GM21447 (cell line): ENCODE measurements around the gene NCOR2.
"Not testable (repeated sequence)": the region's sequence is repeated elsewhere in the genome, so short reads cannot be mapped to it uniquely, and the experiment has no call there.

Experiments
- ATAC-seq: cut with Tn5 transposase; IDR thresholded peaks from one replicate; pipeline ENCODE4 v1.9.1; 2021; ENCODE audit not compliant: unreplicated experiment

NCOR2 gene

DNA sequence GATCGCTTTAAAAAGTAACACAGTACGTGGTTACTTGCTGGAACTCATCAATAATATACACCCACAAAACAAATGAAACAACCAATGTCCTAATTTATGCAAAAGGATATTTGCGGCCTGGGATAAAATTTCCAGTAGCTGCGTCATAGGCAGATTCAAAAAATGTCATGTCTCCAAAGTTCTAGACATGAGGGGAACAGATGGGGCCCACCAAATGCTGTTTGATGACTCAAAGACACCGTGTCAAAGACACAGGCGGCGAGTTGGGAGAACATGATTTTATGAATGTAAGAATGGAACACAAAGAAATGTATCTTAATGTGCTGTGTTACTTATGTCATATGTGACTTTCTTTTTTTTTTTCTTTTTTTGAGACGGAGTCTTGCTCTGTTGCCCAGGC is 34.3 kb upstream of the NCOR2 start:
- ATAC-seq = no peak

- no peak for ATAC-seq
Observed at GRCh38 chr12:124599074-124599999, 31.9 kb upstream of the NCOR2 start.

GRCh38 chr12:124597041-124597440 is 29.6 kb upstream of the NCOR2 start:
- ATAC-seq = no peak

DNA sequence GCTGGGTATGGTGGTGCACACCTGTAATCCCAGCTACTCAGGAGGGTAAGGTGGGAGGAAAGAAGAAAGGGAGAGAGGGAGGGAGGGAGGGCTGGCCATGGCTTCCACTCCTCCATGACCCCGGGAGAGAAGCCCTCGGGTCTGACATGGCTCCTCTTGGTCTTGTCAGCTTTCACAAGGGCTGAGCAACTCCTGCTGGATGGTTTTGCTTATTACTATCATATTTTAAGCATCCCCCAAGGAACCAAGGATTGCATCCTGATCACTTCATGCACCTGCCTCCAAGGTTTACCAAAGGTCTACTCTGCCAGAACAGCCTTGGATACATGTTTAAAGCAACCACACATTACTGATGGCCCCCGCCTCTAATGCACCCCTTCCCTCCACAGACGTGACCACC is 28.0 kb upstream of the NCOR2 start:
- ATAC-seq = no peak

- ATAC-seq = no peak
Observed at GRCh38 chr12:124594851-124595250, 27.4 kb upstream of the NCOR2 start.

DNA sequence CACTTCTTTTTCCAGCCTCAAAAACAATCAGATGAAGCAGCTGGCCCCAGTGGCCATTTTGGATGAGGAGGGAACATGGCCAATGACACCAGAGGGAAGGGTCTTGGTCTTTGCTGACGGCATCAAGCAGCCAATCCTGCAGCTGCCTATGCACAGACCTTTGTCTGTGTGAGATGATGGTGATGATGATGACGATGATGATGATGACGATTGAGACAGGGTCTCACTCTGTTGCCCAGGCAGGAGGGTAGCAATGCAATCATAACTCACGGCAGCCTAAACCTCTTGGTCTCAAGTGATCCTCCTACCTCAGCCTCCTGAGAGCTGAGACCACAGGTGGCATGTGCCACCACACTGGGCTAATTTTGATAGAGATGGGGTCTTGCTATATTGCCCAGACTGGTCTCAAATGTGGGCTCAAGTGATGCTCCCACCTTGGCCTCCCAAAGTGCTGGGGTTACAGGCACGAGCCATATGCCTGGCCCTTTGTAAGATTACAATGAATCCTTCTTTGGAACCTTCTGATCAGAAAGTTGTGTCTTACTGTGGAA is 26.5 kb upstream of the NCOR2 start:
- no peak for ATAC-seq

- no peak for ATAC-seq
Observed at GRCh38 chr12:124593176-124593575, 25.8 kb upstream of the NCOR2 start.

DNA sequence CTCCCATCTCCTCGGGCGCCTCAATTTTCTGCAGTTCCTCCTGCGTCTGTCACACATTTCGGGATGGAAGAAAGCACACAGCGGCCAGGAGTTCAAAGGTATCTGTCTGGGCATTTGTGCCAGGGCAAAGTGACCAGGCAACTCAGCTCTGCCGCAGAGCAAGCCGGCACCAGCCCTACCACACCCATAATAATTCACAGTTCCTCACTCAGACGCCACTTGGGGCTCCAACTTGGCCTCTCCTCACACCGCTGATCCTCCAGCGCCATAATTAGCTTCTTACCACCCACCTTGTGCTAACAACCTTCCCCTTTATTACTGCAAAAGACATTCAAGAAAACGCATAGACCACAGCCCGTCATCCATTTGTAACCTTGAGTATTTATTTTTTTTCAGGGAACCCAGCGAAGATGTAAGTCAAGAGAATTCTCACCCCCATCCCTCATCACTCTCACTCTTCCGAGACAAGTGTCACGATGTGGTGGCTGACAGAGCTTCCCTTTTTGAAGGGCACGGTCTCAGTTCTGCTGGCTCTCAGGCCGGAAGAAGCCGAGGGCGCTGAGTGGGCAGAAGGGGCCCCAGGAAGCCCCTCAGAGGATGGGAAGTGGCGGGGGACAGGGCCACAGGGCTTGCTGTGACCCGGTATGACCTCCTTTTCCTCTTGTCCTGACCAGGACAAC is 25.2 kb upstream of the NCOR2 start:
- ATAC-seq = no peak

GRCh38 chr12:124592050-124592449 is 24.6 kb upstream of the NCOR2 start:
- no peak for ATAC-seq

GRCh38 chr12:124590447-124590846 is 23.0 kb upstream of the NCOR2 start:
- no peak for ATAC-seq

DNA sequence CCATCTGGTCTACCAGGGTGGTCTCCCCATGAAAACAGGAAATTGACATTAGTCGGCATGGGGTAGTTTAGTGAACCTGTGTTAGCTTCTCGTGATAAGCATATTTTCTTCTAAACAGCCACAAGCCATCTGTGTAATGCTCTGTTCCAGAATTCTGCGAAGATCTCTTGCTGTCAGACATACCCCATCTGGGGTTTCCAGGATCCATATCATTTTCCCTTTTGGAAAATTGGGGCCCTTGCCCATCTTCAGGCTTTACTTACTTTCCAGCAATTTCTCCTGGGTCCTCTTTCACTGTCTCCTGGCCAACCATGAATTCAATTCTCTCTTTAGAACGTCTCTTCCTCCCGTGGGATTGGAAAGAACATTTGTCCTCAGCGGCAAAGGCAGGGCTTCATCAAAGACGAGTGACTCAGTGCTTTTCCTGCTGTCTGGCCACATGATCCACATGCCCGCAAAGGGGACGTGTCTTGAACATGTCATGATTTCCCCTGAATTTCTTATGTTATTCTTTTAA is 21.4 kb upstream of the NCOR2 start:
- no peak for ATAC-seq

DNA sequence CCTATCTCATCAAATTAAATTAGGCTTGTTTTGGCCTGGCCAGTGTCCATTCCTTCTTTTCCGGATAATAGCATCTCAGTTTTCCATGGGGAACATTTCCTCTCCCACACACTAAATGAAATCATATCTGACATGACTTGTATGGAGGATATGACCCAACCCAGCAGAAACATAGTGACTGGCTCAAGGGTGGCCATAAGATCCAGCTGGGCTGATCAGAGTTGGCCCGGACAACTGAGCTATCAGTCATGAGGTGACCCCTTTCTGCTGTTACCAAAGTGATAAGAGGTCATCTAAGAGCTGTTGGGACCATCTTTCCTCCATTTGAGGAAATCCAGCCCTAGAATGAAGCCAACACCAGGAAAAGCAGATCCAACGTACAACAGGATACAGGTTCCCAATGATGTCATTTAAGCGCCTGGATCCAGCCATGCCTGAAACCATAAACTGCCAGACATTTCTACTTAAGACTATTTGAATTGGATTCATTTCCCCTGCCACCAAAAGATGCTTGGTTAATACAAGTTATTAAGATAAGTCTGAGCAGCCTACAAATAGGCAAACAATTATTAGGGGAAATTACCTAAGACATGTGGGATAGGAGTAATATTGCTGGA is 20.7 kb upstream of the NCOR2 start:
- no peak for ATAC-seq

DNA sequence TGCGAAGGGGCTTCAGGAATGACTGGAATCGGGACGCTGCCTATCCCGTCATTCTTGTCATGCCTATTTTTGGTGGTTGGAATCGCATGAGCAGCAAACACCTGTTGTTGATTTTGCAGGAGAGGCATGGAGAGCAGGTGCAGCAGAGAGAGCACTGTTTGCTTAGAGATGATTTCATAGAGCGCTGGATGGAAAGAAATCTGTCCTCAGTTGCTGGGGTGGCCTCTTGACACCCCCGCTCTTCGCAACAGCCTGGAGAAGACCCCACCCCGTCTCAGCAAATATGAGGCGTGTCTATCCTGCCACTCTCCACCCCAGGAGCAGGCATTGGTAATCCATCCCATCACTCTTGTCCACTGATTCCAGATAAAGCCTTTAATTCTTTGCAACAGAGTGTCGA is 19.3 kb upstream of the NCOR2 start:
- no peak for ATAC-seq

GRCh38 chr12:124584494-124584893 is 17.1 kb upstream of the NCOR2 start:
- ATAC-seq = not testable (repeated sequence)

GRCh38 chr12:124583854-124584253 is 16.4 kb upstream of the NCOR2 start:
- ATAC-seq = no peak

- ATAC-seq = no peak
Observed at GRCh38 chr12:124582108-124582424, 14.7 kb upstream of the NCOR2 start.

GRCh38 chr12:124581307-124582107 is 14.1 kb upstream of the NCOR2 start:
- no peak for ATAC-seq

GRCh38 chr12:124579921-124580517 is 12.6 kb upstream of the NCOR2 start:
- ATAC-seq = no peak

GRCh38 chr12:124578854-124579253 is 11.4 kb upstream of the NCOR2 start:
- ATAC-seq = no peak

- ATAC-seq = no peak
Observed at GRCh38 chr12:124578445-124578844, 11.0 kb upstream of the NCOR2 start.
